Epithelial cell of umbilical artery (primary cell): ENCODE results near the gene ALDH1L2. TPM values are rescaled to one million over a fixed set of nuclear protein-coding genes. Genes with fewer than 3 reads are reported as not detected.

Source experiments
- total RNA-seq: library from RNA; depleted of rRNA; stranded (reverse); fragments of >200 nt; gene quantifications from 2 replicates; pipeline ENCODE4 v1.2.3, GENCODE V29; 2014

Gene ALDH1L2
- 2.9 and 7.0 TPM in 2 replicates for total RNA-seq

DNA sequence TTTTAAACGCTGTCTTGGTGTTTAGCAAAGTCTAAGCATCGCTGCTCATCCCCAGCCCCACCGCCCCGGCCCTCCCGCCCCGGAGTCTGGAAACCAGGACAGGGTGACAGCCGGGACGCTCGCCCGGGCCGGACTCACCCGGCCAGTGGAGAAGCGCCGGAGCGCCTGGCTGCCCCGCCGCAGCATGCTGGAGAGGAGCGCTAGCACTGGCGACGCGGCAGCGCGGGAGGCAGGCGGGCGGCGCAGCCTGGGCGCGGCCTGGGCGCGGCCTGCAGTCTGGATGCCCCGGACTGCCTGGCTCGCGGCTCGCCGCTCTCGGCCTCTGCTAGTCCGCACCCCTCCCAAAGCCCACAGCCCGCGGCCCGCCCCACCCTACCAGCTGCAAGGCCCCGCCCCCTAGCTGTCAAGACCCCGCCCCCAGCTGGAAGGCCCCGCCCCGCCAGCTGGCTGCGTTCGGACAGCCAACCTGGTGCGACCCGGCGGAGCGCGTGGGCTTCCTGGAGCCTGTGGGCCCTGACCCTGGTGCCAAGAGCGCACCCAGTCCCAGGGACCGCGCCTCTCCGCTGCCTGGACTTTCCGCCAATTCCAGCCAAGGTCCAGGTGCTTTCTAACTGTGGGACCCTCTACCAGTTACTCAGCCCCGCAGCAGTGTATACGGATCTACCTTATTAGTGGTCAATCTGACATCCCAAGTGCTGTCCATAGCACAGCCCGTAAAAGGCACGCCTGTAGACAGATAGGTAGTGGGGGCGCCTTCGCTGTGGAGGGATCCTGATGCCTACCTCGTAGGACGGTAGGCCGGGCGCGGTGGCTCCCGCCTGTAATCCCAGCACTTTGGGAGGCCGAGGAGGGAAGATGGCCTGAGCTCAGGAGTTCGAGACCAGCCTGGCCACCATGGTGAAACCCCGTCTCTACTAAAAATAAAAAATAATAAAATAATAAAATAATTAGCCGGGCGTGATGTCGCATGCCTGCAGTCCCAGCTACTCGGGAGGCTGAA lies at the start of gene ALDH1L2:
Gene ALDH1L2 (minus strand): TSS at position 208 of the 1,000 bp plus-strand sequence. CDS start 22 bp downstream, at position 186.

DNA sequence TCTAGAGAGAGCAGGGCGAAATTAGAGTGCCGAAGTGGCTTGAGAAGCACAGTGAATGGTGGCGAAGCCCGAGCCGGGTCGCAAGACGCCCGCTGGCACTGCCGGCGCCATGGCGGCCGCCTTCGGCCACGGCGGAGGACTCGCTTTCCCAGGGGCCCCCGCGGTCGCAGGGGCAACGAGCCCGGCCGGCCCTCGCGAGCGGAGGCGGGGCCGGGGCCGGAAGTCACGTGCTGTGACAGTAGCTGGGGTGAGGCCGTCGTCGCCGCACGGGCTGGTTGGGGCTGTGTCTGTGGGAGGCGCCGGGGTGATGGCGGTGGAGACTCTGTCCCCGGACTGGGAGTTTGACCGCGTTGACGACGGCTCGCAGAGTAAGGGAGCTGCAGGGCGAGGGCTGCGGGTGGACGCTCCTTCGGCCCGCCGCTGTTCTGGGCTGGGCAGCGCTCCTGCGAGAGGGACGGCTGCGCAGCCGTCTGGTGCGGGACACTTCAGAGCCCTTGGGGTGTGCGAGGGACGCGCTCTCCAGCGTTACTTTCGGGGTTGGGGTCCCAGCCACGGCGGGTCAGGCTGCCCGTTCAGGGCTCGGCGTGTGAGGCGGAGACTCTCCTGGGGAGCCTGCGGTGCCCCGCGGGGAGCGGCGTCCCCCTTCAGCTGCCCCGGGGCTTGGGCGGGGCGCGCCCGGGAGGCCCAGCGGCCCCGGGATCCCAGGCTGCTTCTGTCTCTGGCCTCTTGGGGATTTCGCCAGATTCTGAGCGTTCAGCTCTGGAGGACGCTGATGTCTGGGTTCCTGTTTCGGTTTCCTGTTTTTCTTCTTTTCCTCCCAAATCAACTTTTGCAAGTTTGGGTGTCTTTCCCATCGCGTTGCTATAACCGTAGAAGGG lies 23.5 kb upstream of the ALDH1L2 start, which contains the start of gene WASHC4:
Gene WASHC4 (plus strand): TSS at position 238 of the 878 bp plus-strand sequence. CDS start 70 bp downstream, at position 308.

DNA sequence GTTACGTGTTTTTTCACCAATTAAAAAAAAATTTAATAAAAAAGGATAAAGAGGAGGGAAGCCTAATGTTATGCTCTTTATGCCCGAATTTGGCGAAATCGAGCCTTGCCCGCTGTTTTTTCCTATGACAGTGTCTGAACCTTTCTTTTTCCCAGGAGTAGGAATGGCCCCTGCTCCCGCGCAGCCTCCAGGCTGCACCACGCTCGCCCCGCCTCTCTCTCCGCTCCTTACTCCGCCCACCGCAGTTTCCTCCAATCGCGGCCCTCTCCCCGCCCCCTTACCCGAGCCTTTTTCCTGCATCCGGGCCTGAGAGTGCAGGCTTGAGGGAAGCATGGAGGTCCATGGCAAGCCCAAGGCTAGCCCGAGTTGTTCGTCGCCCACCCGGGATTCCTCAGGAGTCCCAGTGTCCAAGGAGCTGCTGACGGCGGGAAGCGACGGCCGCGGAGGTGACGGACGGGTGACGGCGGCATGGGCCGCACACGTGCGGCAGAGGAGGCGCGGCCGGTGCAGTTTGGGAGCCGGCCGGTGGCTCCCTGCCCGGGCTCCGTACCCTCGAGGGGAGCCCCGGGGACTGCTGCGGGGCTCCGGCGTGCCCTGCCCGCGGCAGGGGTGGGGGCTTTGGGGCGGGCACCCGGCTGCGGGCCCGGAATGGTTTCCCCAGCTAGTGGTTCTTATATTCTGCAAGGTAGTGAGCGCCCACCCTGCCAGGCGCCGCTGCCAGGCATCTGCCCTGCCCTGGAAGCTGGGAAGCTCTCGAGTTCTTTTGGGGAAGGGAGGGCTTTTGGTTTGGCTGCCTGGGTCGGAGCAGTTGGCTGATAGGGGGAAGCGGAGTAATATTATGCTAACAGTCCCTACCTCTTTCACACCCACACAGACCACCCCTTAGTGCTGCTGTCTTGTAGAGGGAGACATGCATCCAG lies 98.0 kb downstream of the ALDH1L2 start, which contains the start of gene NOPCHAP1:
Gene NOPCHAP1 (plus strand): TSS at position 295 of the 920 bp plus-strand sequence. CDS start 37 bp downstream, at position 332.

Other genes with a start within 250 kb of the ALDH1L2 start
- gene SLC41A2, start 126.2 kb downstream of the ALDH1L2 start, total RNA-seq, result 12.0 and 29.9 TPM in 2 replicates
- gene NOPCHAP1, start 98.1 kb downstream of the ALDH1L2 start, total RNA-seq, result 9.7 and 10.4 TPM in 2 replicates
- gene WASHC4, start 23.3 kb upstream of the ALDH1L2 start, total RNA-seq, result 127 and 165 TPM in 2 replicates
- 12.5 and 20.8 TPM in 2 replicates for gene APPL2, start 151.7 kb upstream of the ALDH1L2 start, total RNA-seq
- 38.6 and 51.6 TPM in 2 replicates for gene C12orf75, start 246.2 kb upstream of the ALDH1L2 start, total RNA-seq